Small intestine (tissue), 7 donors: ENCODE measurements around the gene GOT2. TPM values are rescaled to one million over a fixed set of nuclear protein-coding genes. Genes with fewer than 3 reads are reported as not detected.
A peak's percentile ranks its signal among the peaks of the same experiment; 100 is the strongest.
"Not testable (repeated sequence)": the region's sequence is repeated elsewhere in the genome, so short reads cannot be mapped to it uniquely, and the experiment has no call there.

ENCODE experiments used
- DNase-seq, 2 donors: peaks; one replicate each; pipeline versions ENCODE4 v3.0.0 to v3.0.0-alpha.2; 2013
- FAIRE-seq: peaks from 2 replicates; lab custom pipeline; 2012; peaks lifted over from hg19 to GRCh38; lab: Jason Lieb, UNC
- H3K27ac ChIP-seq, 3 donors: one replicate each; pipeline ENCODE4 v1.5.1; 2013; ENCODE audit warnings: low read length in 2 of 3, mild to moderate bottlenecking in 2 of 3, control low read depth in 1 of 3, inconsistent platforms in 1 of 3, low read depth in 1 of 3, moderate library complexity in 1 of 3
- H3K27me3 ChIP-seq, 3 donors: one replicate each; pipeline ENCODE4 v1.6.1; 2013; ENCODE audit warnings: low read length in 3 of 3, inconsistent platforms in 1 of 3; ENCODE audit not compliant: control insufficient read depth in 3 of 3, insufficient read depth in 3 of 3
- H3K36me3 ChIP-seq, 3 donors: one replicate each; pipeline ENCODE4 v1.6.1; 2013; ENCODE audit warnings: low read length in 3 of 3, inconsistent platforms in 1 of 3, low read depth in 1 of 3, mild to moderate bottlenecking in 1 of 3, moderate library complexity in 1 of 3; ENCODE audit not compliant: control insufficient read depth in 3 of 3, insufficient read depth in 2 of 3
- H3K4me1 ChIP-seq, 3 donors: one replicate each; pipeline ENCODE4 v1.6.1; 2013; ENCODE audit warnings: low read length in 2 of 3, inconsistent platforms in 1 of 3, low read depth in 1 of 3, mild to moderate bottlenecking in 1 of 3, moderate library complexity in 1 of 3; ENCODE audit not compliant: control insufficient read depth in 3 of 3, insufficient read depth in 2 of 3
- H3K4me3 ChIP-seq, 3 donors: one replicate each; pipeline ENCODE4 v1.5.1; 2013; ENCODE audit warnings: low read length in 3 of 3, control low read depth in 1 of 3, inconsistent platforms in 1 of 3, low read depth in 1 of 3, mild to moderate bottlenecking in 1 of 3, moderate library complexity in 1 of 3
- H3K9me3 ChIP-seq, 2 donors: one replicate each; pipeline ENCODE4 v1.6.1; 2013; ENCODE audit warnings: low read depth in 1 of 2, low read length in 1 of 2; ENCODE audit not compliant: control insufficient read depth in 2 of 2, insufficient read depth in 1 of 2
- WGBS, 3 donors: extraction: QIAGEN DNeasy Blood & Tissue Kit; methylation state at CpG; one replicate each; pipeline ENCODE4 v1.1.7; 2013; 5-methylcytosine and 5-hydroxymethylcytosine counted together
- polyA plus RNA-seq, 4 donors: library from polyadenylated mRNA; stranded (reverse) in 3 of 4; unstranded in 1 of 4; fragments of 200-250 nt in 3 of 4; fragments of 120-200 nt in 1 of 4; gene quantifications; one replicate each; pipeline versions ENCODE4 v1.2.1 to v1.2.3, GENCODE V29; 2013
- donor health status: healthy with polysubstance abuse.
- donor health status: control.
- donor health status: control.
- donor health status: Bipolar disorder and iron deficiency.
- donor health status: healthy.

The GOT2 gene
- polyA plus RNA-seq, 4 donors, result 41.9 to 78.3 (median 57.8) TPM

DNA sequence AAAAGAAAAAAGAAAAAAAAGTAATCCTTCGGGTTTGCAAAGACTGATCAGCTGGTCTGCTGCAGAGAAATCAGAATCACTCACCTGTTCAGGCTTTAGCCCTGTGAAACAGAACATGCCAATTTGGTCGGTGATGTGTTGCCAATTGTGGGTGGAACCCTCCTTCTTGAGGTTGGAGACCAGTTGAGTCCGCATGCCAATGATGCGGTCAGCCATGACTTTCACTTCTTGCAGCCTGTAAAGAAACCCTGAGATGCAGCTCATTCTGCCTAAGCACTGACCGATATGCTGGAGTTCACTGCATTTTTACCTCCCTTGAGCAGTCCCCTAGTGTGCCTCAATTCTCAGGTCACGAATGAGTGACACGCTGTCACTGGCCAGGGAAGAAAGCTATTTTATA is 24.8 kb downstream of the GOT2 start:
- Histone ChIP-seq H3K36me3 (peaks cover 6 to 42% (median 19%) of the 10 kb centered on the region in 3 donors), H3K4me1 (no peaks in the 10 kb centered on the region), H3K27me3 (no peaks in the 10 kb centered on the region), H3K4me3 (no peak overlapping the region), H3K9me3 (no peaks in the 10 kb centered on the region), H3K27ac (no peak overlapping the region)
- DNase-seq (no peak), FAIRE-seq (no peak)
- 95 to 97% (median 97%) methylated on average over 7 of the region's 7 CpGs for WGBS, 3 donors

DNA sequence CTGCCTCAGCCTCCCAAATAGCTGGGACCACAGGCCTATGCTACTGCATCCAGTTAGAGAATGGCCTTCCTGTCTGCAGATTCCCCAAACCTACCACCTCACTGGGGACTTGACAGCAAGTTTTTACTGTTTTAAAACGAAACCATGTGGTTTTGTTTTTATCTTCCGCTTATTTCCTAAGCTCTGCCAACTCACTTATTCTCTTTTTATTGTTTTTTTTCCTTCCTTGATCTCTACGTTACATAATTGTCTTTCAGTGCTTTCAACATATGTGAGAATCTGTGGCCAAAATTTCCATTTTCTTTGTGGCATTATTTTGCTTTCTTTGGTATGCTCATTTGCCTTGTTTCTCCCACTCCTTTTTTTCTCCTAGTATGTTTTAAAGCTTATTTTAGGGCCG is 35.0 kb downstream of the GOT2 start:
- FAIRE-seq (no peak), DNase-seq (no peak)
- Histone ChIP-seq H3K36me3 (no peaks in the 10 kb centered on the region), H3K4me3 (no peak overlapping the region), H3K9me3 (no peaks in the 10 kb centered on the region), H3K27ac (no peak overlapping the region), H3K27me3 (no peaks in the 10 kb centered on the region), H3K4me1 (no peaks in the 10 kb centered on the region)
- WGBS, 3 donors, result 73 to 85% (median 77%) methylated on average over 4 of the region's 4 CpGs

DNA sequence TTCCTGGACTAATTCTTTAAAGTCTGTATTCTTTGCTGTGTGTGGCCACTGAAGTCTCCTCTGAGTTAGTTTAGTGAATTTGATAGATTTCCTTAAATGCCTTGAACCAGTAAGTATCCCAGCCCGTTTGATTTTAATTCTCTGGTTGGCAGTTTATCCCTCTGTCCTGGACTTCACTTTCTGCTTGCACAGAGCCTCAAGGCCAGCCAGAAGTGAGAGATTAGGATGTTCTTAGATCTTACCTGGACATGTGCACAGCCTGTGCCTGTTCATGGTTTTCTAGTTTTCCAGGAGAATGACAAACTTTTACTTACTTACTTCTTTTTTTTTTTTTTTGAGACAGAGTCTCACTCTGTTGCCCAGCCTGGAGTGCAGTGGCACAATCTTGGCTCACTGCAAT is 38.7 kb downstream of the GOT2 start:
- DNase-seq, result no peak
- FAIRE-seq, result no peak
- Histone ChIP-seq H3K27me3 (no peaks in the 10 kb centered on the region), H3K36me3 (no peaks in the 10 kb centered on the region), H3K9me3 (peaks cover 0 to 6% of the 10 kb centered on the region in 2 donors), H3K27ac (no peak overlapping the region), H3K4me1 (no peaks in the 10 kb centered on the region), H3K4me3 (no peak overlapping the region)
- WGBS, 3 donors, result 21 to 65% (median 22%) methylated on average over 1 of the region's 1 CpG

DNA sequence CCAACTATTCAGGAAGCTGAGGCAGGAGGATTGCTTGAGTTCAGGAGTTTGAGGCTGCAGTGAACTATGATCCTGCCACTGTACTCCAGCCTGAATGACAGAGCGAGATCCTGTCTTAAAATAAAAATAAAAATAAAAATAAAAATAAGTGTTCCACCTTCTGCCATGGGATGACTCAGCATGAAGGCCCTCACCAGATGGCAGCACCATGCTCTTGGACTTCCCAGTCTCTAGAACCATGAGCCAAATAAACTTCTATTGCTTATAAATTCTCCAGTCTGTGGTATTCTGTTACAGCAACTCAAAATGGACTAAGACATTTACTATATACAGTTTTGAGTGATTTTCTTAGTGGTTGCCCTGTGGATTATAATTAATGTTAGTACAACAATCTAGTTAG is 41.7 kb downstream of the GOT2 start:
- no peak overlapping the region for H3K27ac ChIP-seq
- H3K36me3 ChIP-seq, result no peaks in the 10 kb centered on the region
- H3K4me1 ChIP-seq, result no peaks in the 10 kb centered on the region
- DNase-seq (no peak), FAIRE-seq (no peak)
- H3K9me3 ChIP-seq, result peaks cover 0 to 6% of the 10 kb centered on the region in 2 donors
- H3K27me3 ChIP-seq, result peaks cover 0 to 3% (median 0%) of the 10 kb centered on the region in 3 donors
- 43 to 92% (median 90%) methylated on average over 1 of the region's 1 CpG for WGBS, 3 donors
- no peak overlapping the region for H3K4me3 ChIP-seq

DNA sequence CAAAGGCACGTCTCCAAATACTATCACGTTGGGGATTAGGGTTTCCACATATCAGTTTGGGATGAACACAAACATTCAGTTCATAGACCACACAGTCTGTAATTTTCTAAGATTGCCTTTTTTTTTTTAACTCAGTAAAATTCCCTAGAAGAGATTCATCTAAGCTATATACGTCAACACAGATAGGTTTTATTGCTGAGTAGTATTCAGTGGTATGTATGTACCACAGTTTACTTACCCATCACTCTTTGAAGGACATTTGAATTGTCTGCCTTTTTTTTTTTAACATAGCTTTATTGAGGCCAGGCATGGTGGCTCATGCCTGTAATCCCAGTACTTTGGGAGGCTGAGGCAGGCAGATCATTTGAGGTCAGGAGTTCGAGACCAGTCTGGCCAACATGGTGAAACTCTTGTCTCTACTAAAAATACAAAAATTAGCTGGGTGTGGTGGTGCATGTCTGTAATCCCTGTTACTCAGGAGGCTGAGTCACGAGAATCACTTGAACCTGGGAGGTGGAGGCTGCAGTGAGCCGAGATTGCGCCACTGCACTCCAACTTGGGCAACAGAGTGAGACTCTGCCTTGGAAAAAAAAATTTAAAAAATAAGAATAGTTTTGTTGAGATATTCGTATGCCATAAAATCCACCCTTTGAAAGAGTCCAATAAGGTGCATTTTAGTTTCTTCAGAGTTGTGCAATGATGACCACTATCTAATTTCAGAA is 47.0 kb downstream of the GOT2 start:
- not testable (repeated sequence) for FAIRE-seq, H3K4me3 ChIP-seq, H3K27me3 ChIP-seq, H3K27ac ChIP-seq, DNase-seq, H3K36me3 ChIP-seq, H3K9me3 ChIP-seq
- WGBS, 3 donors, result 69 to 76% (median 72%) methylated on average over 8 of the region's 8 CpGs
- H3K4me1 ChIP-seq, result peaks cover 0 to 14% (median 5%) of the 10 kb centered on the region in 3 donors

DNA sequence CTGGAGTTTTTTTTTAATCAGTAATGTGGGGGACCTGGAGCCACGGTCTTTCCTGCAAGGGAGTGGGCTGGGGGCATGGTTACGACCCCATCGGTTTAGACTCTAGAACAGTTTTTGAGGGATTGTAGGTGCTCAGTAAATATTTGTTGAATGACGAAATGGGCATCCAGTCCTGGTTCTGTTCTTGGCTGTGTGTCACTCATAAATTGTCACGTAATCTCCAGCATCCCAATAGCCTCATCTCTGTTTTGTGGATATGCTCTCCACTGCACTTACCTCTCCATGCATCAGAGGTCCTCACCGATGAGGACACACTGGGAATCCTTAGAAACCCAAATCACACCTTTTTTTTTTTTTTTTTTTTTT is 49.0 kb downstream of the GOT2 start:
- Histone ChIP-seq H3K27ac (no peak overlapping the region), H3K36me3 (peaks cover 0 to 7% (median 2%) of the 10 kb centered on the region in 3 donors), H3K4me3 (peak overlapping the region in 1 of 3 donors; percentile 99), H3K9me3 (no peaks in the 10 kb centered on the region), H3K4me1 (peaks cover 0 to 14% (median 5%) of the 10 kb centered on the region in 3 donors), H3K27me3 (peaks cover 0 to 3% (median 0%) of the 10 kb centered on the region in 3 donors)
- FAIRE-seq, result no peak
- no peak for DNase-seq
- WGBS, 3 donors, result 80 to 81% (median 81%) methylated on average over 6 of the region's 6 CpGs

DNA sequence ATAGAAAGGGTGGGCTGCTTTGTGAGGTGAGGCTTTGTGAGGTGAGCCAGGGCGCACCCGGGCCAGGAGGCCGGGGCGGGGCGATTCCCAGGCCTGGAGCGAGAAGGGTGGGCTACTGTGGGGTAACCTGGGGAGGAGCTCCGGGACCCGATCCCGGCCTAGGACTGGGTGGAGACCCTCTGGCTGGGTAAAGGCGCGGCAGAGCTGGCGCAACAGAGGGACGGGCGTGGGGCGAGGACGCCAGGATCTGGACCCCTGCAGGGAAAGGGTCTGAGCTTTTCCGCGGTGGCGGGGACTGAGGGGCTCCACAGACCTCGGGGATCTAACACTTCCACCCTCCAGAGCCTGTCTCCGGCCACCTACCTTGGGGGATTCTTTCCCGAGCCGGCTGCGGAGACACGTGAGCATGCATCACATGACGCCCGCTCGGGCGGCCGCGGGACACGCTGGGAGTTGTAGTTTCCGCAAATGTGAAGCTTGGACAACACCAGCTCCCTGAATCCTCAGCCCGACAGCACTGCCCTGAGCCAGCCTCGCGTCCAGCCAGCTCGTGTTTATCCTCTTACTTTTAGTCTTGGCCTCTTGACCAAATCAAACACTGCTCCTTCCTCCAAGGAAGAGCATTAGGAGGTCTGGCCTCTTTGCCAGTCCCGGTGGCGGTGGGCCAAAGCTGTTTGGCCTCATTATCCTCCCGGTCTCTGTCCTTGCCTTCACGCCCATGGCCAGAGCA is 49.6 kb downstream of the GOT2 start, which contains the start of gene SLC38A7:
SLC38A7 (minus strand) TSS at position 417 of the 730 bp plus-strand sequence. CDS start 4,644 bp downstream, outside the sequence.
- no peaks in the 10 kb centered on the region for H3K9me3 ChIP-seq
- H3K36me3 ChIP-seq, result peaks cover 0 to 13% (median 2%) of the 10 kb centered on the region in 3 donors
- peaks cover 0 to 14% (median 5%) of the 10 kb centered on the region in 3 donors for H3K4me1 ChIP-seq
- H3K27me3 ChIP-seq, result peaks cover 0 to 3% (median 0%) of the 10 kb centered on the region in 3 donors
- DNase-seq (peak; percentile 81 to 89), FAIRE-seq (no peak)
- H3K27ac ChIP-seq, result peak within 1 kb of the TSS in 1 of 3 donors; percentile 68
- WGBS, 3 donors, result 5 to 8% (median 5%) methylated on average over 35 to 41 of the region's 41 CpGs
- peak within 1 kb of the TSS; percentile 57 to 99 (median 85) for H3K4me3 ChIP-seq

DNA sequence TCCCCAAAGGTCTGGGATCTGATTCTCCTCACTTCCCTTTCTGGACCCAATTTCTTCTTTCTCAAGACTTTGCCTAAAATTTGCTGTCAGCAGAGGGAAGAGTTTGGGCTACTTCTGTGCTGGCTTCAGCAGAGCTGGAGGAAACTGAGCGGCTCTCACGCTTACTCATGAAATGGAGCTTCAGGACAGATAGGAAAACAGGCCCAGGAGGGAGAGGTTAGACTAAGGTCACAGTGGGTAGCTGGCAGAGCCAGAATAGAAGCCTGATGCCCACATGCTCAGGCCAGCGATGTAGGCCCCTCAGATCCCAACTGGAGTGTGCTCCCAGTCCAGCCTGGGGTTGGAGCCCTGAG is 50.1 kb downstream of the GOT2 start:
- H3K4me3 ChIP-seq, result peak overlapping the region; percentile 57 to 99 (median 85)
- H3K9me3 ChIP-seq, result no peaks in the 10 kb centered on the region
- H3K36me3 ChIP-seq, result peaks cover 0 to 13% (median 2%) of the 10 kb centered on the region in 3 donors
- no peak for FAIRE-seq
- H3K4me1 ChIP-seq, result peaks cover 0 to 14% (median 5%) of the 10 kb centered on the region in 3 donors
- peaks cover 0 to 3% (median 0%) of the 10 kb centered on the region in 3 donors for H3K27me3 ChIP-seq
- H3K27ac ChIP-seq, result peak overlapping the region in 1 of 3 donors; percentile 68
- WGBS, 3 donors, result 2 to 9% (median 5%) methylated on average over 3 of the region's 3 CpGs
- peak in 1 of 2 donors; percentile 6 for DNase-seq
